RWPE2 (cell line): ENCODE data around the gene POLG.

Experiments used
- ATAC-seq: fragments of 200-7000 bp; cut with Tn5 transposase; 3 replicates; pipeline ENCODE4 v1.9.1; 2021; ENCODE audit warnings: low read depth
- DNase-seq: peaks from one replicate; pipeline ENCODE4 v3.0.0-alpha.2; 2020; ENCODE audit warnings: low spot score
- H3K27ac ChIP-seq: fragments of 450-650 bp; 2 replicates; pipeline ENCODE4 v1.5.1; 2017; ENCODE audit warnings: mild to moderate bottlenecking; ENCODE audit not compliant: poor library complexity, severe bottlenecking
- H3K27me3 ChIP-seq: fragments of 250-450 bp; sonication (Bioruptor Pico); 2 replicates; pipeline ENCODE4 v1.5.1; 2021; ENCODE audit warnings: mild to moderate bottlenecking, moderate library complexity; ENCODE audit not compliant: insufficient read depth, poor library complexity, severe bottlenecking
- H3K36me3 ChIP-seq: fragments of 250-450 bp; sonication (Bioruptor Pico); 2 replicates; pipeline ENCODE4 v1.5.1; 2020; ENCODE audit warnings: low read depth, mild to moderate bottlenecking, moderate library complexity
- H3K4me1 ChIP-seq: fragments of 250-450 bp; sonication (Bioruptor Pico); 2 replicates; pipeline ENCODE4 v1.5.1; 2021; ENCODE audit warnings: mild to moderate bottlenecking, moderate library complexity; ENCODE audit not compliant: insufficient read depth, poor library complexity, severe bottlenecking
- H3K4me3 ChIP-seq: fragments of 250-450 bp; sonication (Bioruptor Pico); 2 replicates; pipeline ENCODE4 v1.5.1; 2021; ENCODE audit warnings: mild to moderate bottlenecking, moderate library complexity; ENCODE audit not compliant: severe bottlenecking
- H3K9me3 ChIP-seq: fragments of 250-450 bp; sonication (Bioruptor Pico); 2 replicates; pipeline ENCODE4 v1.5.1; 2021; ENCODE audit warnings: mild to moderate bottlenecking, moderate library complexity; ENCODE audit not compliant: severe bottlenecking
- TF ChIP-seq, protein P1 (sequence below): fragments of 450-650 bp; IDR thresholded peaks from one replicate; pipeline ENCODE4 v1.5.1; 2017; ENCODE audit warnings: mild to moderate bottlenecking, moderate library complexity; ENCODE audit not compliant: poor library complexity, severe bottlenecking

POLG gene

DNA sequence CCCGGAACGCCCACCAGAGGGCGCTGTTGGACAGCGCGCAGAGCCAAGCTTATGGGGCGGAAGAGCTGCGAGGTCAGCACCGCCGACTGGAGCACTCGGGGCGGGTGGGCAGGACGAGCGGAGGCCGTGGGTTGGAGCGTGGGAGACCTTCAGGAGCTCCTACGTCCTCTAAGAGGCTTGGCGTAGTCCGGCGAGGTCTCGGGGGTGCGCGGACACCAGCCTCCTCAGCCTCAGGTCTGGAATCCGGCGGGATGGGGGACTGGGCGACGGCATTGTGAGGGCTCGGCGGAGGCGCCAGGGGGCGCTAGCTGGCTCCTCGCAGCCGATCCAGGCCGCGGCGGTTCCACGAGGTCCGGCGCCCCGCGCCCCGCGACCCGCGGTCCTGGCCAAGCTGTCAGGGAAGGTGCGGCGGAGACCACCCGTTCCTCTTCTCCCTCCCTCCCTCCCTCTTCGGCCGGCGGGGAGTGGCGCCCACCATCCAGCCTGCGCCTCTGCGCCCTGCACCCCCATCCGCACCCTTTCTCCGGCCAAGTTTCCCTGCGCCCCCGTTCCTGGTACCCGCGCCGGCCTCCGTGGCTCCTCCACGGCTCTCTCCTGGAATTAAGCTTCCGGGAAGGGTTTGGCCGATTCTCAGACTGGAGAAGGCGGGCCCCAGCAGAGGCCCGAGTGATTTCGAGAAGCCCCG is 24.3 kb upstream of the POLG start:
- H3K27me3 ChIP-seq = peaks cover 85% of the 10 kb centered on the region
- H3K4me1 ChIP-seq = no peaks in the 10 kb centered on the region
- peak; percentile 82 for DNase-seq
- no peaks in the 10 kb centered on the region for H3K36me3 ChIP-seq
- H3K9me3 ChIP-seq = no peaks in the 10 kb centered on the region
- H3K4me3 ChIP-seq = peak overlapping the region; percentile 25
- no peak overlapping the region for H3K27ac ChIP-seq
- TF ChIP-seq, protein P1, sequence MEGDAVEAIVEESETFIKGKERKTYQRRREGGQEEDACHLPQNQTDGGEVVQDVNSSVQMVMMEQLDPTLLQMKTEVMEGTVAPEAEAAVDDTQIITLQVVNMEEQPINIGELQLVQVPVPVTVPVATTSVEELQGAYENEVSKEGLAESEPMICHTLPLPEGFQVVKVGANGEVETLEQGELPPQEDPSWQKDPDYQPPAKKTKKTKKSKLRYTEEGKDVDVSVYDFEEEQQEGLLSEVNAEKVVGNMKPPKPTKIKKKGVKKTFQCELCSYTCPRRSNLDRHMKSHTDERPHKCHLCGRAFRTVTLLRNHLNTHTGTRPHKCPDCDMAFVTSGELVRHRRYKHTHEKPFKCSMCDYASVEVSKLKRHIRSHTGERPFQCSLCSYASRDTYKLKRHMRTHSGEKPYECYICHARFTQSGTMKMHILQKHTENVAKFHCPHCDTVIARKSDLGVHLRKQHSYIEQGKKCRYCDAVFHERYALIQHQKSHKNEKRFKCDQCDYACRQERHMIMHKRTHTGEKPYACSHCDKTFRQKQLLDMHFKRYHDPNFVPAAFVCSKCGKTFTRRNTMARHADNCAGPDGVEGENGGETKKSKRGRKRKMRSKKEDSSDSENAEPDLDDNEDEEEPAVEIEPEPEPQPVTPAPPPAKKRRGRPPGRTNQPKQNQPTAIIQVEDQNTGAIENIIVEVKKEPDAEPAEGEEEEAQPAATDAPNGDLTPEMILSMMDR = peak; percentile 100
- ATAC-seq = peak; percentile 73

DNA sequence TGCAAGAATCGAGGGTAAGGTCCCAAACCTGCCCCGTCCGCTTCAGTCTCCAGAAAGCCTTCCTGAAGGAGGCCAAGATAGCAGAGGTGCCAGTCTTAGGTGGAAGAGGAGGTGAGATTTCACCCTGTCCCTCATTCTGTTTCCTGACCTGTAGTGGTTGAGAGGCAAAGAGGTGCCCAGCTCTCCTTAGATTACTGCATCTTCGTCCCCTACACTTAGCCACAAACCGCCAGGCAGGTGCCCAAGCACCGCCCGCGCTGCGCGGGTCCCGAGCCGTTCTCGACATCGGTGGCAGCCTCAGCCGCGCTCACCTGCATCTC is 23.8 kb upstream of the POLG start:
- no peak overlapping the region for H3K27ac ChIP-seq
- peak; percentile 4; the same call in 2 of the 3 replicates for ATAC-seq
- no peaks in the 10 kb centered on the region for H3K4me1 ChIP-seq
- H3K36me3 ChIP-seq = no peaks in the 10 kb centered on the region
- TF ChIP-seq, protein P1 = no peak
- no peak for DNase-seq
- H3K4me3 ChIP-seq = peak overlapping the region; percentile 25
- no peaks in the 10 kb centered on the region for H3K9me3 ChIP-seq
- peaks cover 80% of the 10 kb centered on the region for H3K27me3 ChIP-seq

DNA sequence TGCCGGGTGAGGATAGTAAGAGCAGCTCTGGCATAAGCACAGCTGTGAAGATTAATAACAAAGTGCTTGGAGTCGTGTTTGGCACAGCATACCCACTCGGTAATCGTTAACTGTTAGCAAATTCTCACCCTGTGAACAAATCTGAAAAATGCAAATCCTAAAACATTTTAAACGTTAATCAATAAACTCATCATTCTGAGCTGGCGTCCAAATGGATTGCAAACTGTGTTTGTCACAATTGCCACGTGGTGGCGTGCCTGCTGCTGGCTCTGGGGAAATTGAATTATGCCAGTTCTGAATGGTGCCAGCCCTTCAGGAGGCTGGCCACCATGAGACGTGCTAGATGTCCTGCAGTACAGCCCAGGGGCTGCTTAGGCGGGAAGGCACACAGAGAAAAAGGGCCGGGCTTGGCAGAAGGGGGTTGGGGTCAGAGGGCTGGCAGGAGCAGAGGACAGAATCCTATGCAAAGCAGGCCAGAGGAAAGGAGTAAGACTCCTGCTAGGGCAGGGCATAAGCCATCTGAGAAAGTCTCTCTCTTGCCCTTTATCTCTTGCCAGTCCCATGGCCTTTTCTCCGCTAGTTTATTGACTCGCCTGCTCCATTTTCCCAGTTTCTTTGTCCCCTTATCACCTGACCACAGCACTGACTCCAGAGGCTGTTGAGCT is 22.1 kb upstream of the POLG start:
- peaks cover 63% of the 10 kb centered on the region for H3K27me3 ChIP-seq
- ATAC-seq (0 out of 3 replicates have a peak, but pooled peaks have one; percentile 3), DNase-seq (no peak)
- H3K4me3 ChIP-seq = no peak overlapping the region
- no peaks in the 10 kb centered on the region for H3K9me3 ChIP-seq
- H3K4me1 ChIP-seq = no peaks in the 10 kb centered on the region
- H3K27ac ChIP-seq = no peak overlapping the region
- no peaks in the 10 kb centered on the region for H3K36me3 ChIP-seq
- TF ChIP-seq, protein P1 = peak; percentile 83

DNA sequence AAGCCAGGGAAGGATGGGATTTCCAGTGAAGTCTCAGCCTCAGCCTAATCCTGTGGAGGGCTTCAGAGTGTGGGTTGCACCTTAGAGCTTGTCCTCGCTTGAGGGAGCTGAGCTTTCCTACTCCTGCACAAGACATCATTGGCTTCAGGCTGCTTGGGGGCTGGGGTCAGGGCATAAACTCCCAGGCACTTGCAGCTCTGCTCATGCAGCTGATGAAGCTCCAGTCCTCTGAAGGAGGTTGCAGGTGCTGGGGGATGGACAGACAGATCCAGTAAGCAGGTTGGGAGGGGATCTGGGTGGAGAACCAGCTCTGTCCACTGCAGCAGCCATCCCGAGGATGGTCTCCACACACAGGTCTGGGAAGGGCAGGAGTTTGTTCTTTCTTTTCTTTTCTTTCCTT is 19.4 kb upstream of the POLG start:
- TF ChIP-seq, protein P1 = no peak
- Histone ChIP-seq H3K9me3 (no peaks in the 10 kb centered on the region), H3K4me3 (no peak overlapping the region), H3K36me3 (no peaks in the 10 kb centered on the region), H3K27ac (no peak overlapping the region), H3K4me1 (no peaks in the 10 kb centered on the region), H3K27me3 (peaks cover 36% of the 10 kb centered on the region)
- no peak for DNase-seq
- ATAC-seq = no peak

DNA sequence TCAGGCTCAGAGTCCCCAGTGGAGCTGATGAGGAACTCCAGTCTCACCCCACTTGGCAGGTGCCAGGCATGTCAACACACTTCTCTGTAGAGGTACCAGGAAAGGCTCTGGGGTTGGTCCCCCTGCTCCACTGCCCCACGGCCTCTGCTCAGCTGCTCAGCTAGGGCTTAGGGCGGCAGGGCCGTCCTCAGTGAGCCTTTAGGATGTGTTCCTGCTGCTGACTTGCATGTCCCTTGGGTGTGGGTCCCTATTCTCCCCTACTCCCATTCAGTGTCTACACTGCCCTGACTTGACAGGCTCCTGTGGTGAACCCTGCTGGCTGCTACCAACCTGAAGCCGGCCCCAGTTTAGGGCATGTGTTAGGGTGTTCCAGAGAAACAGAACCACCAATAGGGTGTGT is 17.9 kb upstream of the POLG start:
- ATAC-seq = no peak; the same call in 2 of the 3 replicates
- Histone ChIP-seq H3K27me3 (peaks cover 24% of the 10 kb centered on the region), H3K9me3 (no peaks in the 10 kb centered on the region), H3K27ac (no peak overlapping the region), H3K4me1 (no peaks in the 10 kb centered on the region), H3K4me3 (no peak overlapping the region), H3K36me3 (no peaks in the 10 kb centered on the region)
- DNase-seq = no peak
- TF ChIP-seq, protein P1 = no peak
